ENCODE measurements around the gene CCNQ. TPM values are rescaled to one million over a fixed set of nuclear protein-coding genes. Genes with fewer than 3 reads are reported as not detected.

Gene CCNQ
- total and polyA plus RNA-seq, 2 of the 8 experiments (the other 6 are each of a cell fraction or from before 2014, with no cell fraction given), result 16.6 to 32.1 TPM

- no peaks in the 10 kb centered on the region for H3K23me2 ChIP-seq (ENCODE audit: low read depth, low read length)
- TF ChIP-seq JUN (IDR thresholded peaks at IDR 0.05; ENCODE audit: low read depth, low read length) (no peak), NANOG (IDR thresholded peaks at IDR 0.05; ENCODE audit: insufficient read depth, low read depth, low read length, poor library complexity, severe bottlenecking) (no peak), TCF12 (IDR thresholded peaks at IDR 0.05; ENCODE audit: low read depth, low read length) (no peak), POLR2A (IDR thresholded peaks at IDR 0.05; ENCODE audit: control extremely low read depth in 1 of 2, low read depth in 2 of 2, low read length in 2 of 2) (no peak), CBX5 (IDR thresholded peaks at IDR 0.05; ENCODE audit: low read depth, low read length) (no peak), BRCA1 (IDR thresholded peaks at IDR 0.05; ENCODE audit: low read depth, low read length) (no peak), CHD2 (IDR thresholded peaks at IDR 0.05; ENCODE audit: low read length) (no peak), EP300 (IDR thresholded peaks at IDR 0.05; ENCODE audit: borderline replicate concordance in 1 of 2, low read depth in 2 of 2, low read length in 2 of 2) (no peak), PHF8 (conservative IDR thresholded peaks at IDR 0.05; ENCODE audit: low read depth, low read length) (no peak), E2F6 (IDR thresholded peaks at IDR 0.05) (no peak), CEBPB (IDR thresholded peaks at IDR 0.05; ENCODE audit: low read depth, low read length) (no peak), SP4 (IDR thresholded peaks at IDR 0.05; ENCODE audit: low read length) (no peak), MAFK (IDR thresholded peaks at IDR 0.05; ENCODE audit: low read depth, low read length) (no peak)
- no peak overlapping the region for H3K27ac ChIP-seq (ENCODE audit: low read depth, low read length)
- DNase-seq (ENCODE audit: low read depth in 1 of 2, low spot score in 2 of 2) (no peak), FAIRE-seq (no peak)
- no peaks in the 10 kb centered on the region for H3K79me1 ChIP-seq (ENCODE audit: low read depth, low read length)
- H3K36me3 ChIP-seq (ENCODE audit: control insufficient read depth in 2 of 4, insufficient read depth in 4 of 4, low read length in 3 of 4), result no peaks in the 10 kb centered on the region
- H2BK120ac ChIP-seq (replicated peaks; ENCODE audit: low read depth, low read length), result no peak overlapping the region
- no peak overlapping the region for H2BK15ac ChIP-seq (ENCODE audit: low read length)
- no peaks in the 10 kb centered on the region for H3K27me3 ChIP-seq (replicated peaks in 1 of 4; ENCODE audit: control insufficient read depth in 3 of 4, extremely low read depth in 1 of 4, insufficient read depth in 3 of 4, low read length in 3 of 4)
- CTCF ChIA-PET (ENCODE audit: partially characterized antibody), result interaction anchor here (1.0 to 1.9 kb wide), 5 partner anchors 18 to 103 kb away, joined by 3 to 5 read pairs (median 5); no protein-coding TSS in a partner anchor
- H3K9ac ChIP-seq (replicated peaks in 1 of 4; ENCODE audit: extremely low read depth in 1 of 4, low read depth in 3 of 4, low read length in 3 of 4), result no peak overlapping the region
- no peaks in the 10 kb centered on the region for H3K79me2 ChIP-seq (ENCODE audit: control insufficient read depth in 1 of 2, insufficient read depth in 2 of 2, low read length in 2 of 2)
- no peak overlapping the region for H3K14ac ChIP-seq (ENCODE audit: insufficient read length)
- no peak overlapping the region for H3K56ac ChIP-seq (replicated peaks; ENCODE audit: insufficient read length, low read depth, low read length)
- H3K4me3 ChIP-seq (ENCODE audit: extremely low read depth in 1 of 4, insufficient read depth in 2 of 4, low read depth in 3 of 4, low read length in 4 of 4), result no peak overlapping the region
- POLR2A ChIA-PET (ENCODE audit: partially characterized antibody), result no interaction called here
- H2BK5ac ChIP-seq (ENCODE audit: low read depth, low read length), result no peak overlapping the region
- no peaks in the 10 kb centered on the region for H3K9me3 ChIP-seq (ENCODE audit: insufficient read depth in 2 of 2, low read depth in 1 of 2, low read length in 1 of 2)
- no peaks in the 10 kb centered on the region for H4K20me1 ChIP-seq (replicated peaks in 1 of 2; ENCODE audit: control insufficient read depth in 1 of 2, insufficient read depth in 2 of 2, low read length in 2 of 2)
- no peak overlapping the region for H2AK5ac ChIP-seq (ENCODE audit: low read depth, low read length)
- WGBS, 2 experiments (ENCODE audit: extremely low coverage in 1 of 2, insufficient coverage in 1 of 2, insufficient read length in 1 of 2, insufficient replicate concordance in 2 of 2, low coverage in 1 of 2, low lambda C conversion rate in 2 of 2, missing lambda C conversion rate in 1 of 2), result 98% methylated on average over 8 of the region's 11 CpGs; no CpG with 5 or more reads in 1 of the 2 experiments
- no peak overlapping the region for H2AFZ ChIP-seq (ENCODE audit: low read length)
- H3K18ac ChIP-seq (ENCODE audit: extremely low read depth, low read length), result no peak overlapping the region
- no peak overlapping the region for H2BK20ac ChIP-seq (ENCODE audit: low read length)
- no peaks in the 10 kb centered on the region; a peak in 1 of 7 replicates for H3K4me1 ChIP-seq (replicated peaks in 1 of 4; ENCODE audit: control insufficient read depth in 3 of 4, insufficient read depth in 4 of 4, low read length in 3 of 4)
- no peak overlapping the region for H3K4me2 ChIP-seq (ENCODE audit: insufficient read depth in 1 of 2, low read depth in 2 of 2, low read length in 2 of 2)
- H3K23ac ChIP-seq (ENCODE audit: insufficient read length), result no peak overlapping the region
- H4K8ac ChIP-seq (ENCODE audit: extremely low read depth, insufficient read depth, low read length), result no peak overlapping the region
- no peak overlapping the region for H2BK12ac ChIP-seq (ENCODE audit: low read depth, low read length)
- H4K5ac ChIP-seq (ENCODE audit: insufficient read length, low read depth, low read length), result no peak overlapping the region
- H4K91ac ChIP-seq (replicated peaks; ENCODE audit: insufficient read length, low read length), result no peak overlapping the region
- no peak overlapping the region for H3K4ac ChIP-seq (replicated peaks; ENCODE audit: insufficient read length, low read depth, low read length)
Measured at GRCh38 chrX:153546386-153546785, 52.6 kb downstream of the CCNQ start.

Data from H1 (cell line).